Spleen (tissue), 11 donors: ENCODE data around the gene SCRN2. TPM values are rescaled to one million over a fixed set of nuclear protein-coding genes. Genes with fewer than 3 reads are reported as not detected.

Source experiments
- DNase-seq: peaks from one replicate; pipeline ENCODE4 v3.0.0-alpha.2; 2020
- H3K27ac ChIP-seq, 8 donors: fragments of 200-600 bp; sonication (generic) in 7 of 8; 1 replicate in 4 of 8; 2 replicates in 4 of 8; pipeline versions ENCODE4 v1.5.0 to v1.8.0; 2016 to 2021; ENCODE audit warnings: inconsistent platforms in 4 of 8, mild to moderate bottlenecking in 4 of 8, moderate library complexity in 1 of 8
- H3K27me3 ChIP-seq, 7 donors: fragments of 200-600 bp; sonication (generic) in 6 of 7; replicated peaks in 1 of 7; 1 replicate in 4 of 7; 2 replicates in 3 of 7; pipeline versions ENCODE4 v1.5.0 to v1.8.0; 2016 to 2021; ENCODE audit warnings: inconsistent platforms in 3 of 7, mild to moderate bottlenecking in 1 of 7
- H3K36me3 ChIP-seq, 6 donors: fragments of 200-600 bp; sonication (generic) in 5 of 6; 1 replicate in 4 of 6; 2 replicates in 2 of 6; pipeline versions ENCODE4 v1.5.0 to v1.8.0; 2016 to 2021; ENCODE audit warnings: inconsistent platforms in 2 of 6
- H3K4me1 ChIP-seq, 6 donors: fragments of 200-600 bp; sonication (generic) in 5 of 6; 1 replicate in 3 of 6; 2 replicates in 3 of 6; pipeline versions ENCODE4 v1.5.0 to v1.8.0; 2016 to 2021; ENCODE audit warnings: inconsistent platforms in 3 of 6
- H3K4me3 ChIP-seq, 8 donors: fragments of 200-600 bp; sonication (generic) in 7 of 8; 1 replicate in 4 of 8; 2 replicates in 4 of 8; pipeline versions ENCODE4 v1.5.0 to v1.8.0; 2016 to 2021; ENCODE audit warnings: inconsistent platforms in 4 of 8, mild to moderate bottlenecking in 4 of 8, moderate library complexity in 2 of 8
- H3K9me3 ChIP-seq, 8 donors: fragments of 200-600 bp; sonication (generic) in 7 of 8; 1 replicate in 4 of 8; 2 replicates in 4 of 8; pipeline versions ENCODE4 v1.5.0 to v1.8.0; 2016 to 2021; ENCODE audit warnings: inconsistent platforms in 4 of 8
- POLR2A ChIP-seq, 3 donors: fragments of 450-650 bp; IDR thresholded peaks; one replicate each; pipeline ENCODE4 v1.5.1; 2017; ENCODE audit warnings: antibody characterized with exemption in 3 of 3, mild to moderate bottlenecking in 1 of 3
- POLR2AphosphoS5 ChIP-seq, 3 donors: sonication (generic); formaldehyde crosslinking; IDR thresholded peaks; one replicate each; pipeline ENCODE4 v1.5.1; 2017; ENCODE audit warnings: antibody characterized with exemption in 3 of 3
- WGBS, 5 donors: extraction: QIAGEN DNeasy Blood & Tissue Kit in 3 of 5; methylation state at CpG; one replicate each; pipeline versions ENCODE4 v1.1.5 to v1.1.7; 2013 to 2018; 5-methylcytosine and 5-hydroxymethylcytosine counted together
- intact Hi-C: fragments of 100-400 bp; cut with DNase I; formaldehyde crosslinking; loops from one replicate; pipeline ENCODE4 v1.15.0; 2023; ENCODE audit warnings: low total_unique reads
- polyA plus RNA-seq, 3 donors: library from polyadenylated mRNA; stranded (reverse); fragments of 200-250 nt; gene quantifications; one replicate each; pipeline ENCODE4 v1.2.1, GENCODE V29; 2013
- total RNA-seq, 7 donors: library from RNA; depleted of rRNA in 3 of 7; stranded (reverse); fragments of >200 nt in 3 of 7; fragmentation: NEBNext Ultra II Directional in 4 of 7; extraction: Animal tissue kit (Norgen Biotek cat#: 25700) in 4 of 7; gene quantifications; one replicate each; pipeline versions ENCODE4 v1.1.0 to v1.2.1, GENCODE V29; 2016 to 2021
- TF ChIP-seq, protein P1 (sequence below), 11 experiments: fragments of 200-600 bp in 7 of 11; fragments of 450-650 bp in 4 of 11; sonication (generic) in 4 of 11; IDR thresholded peaks in 8 of 11; conservative IDR thresholded peaks in 3 of 11; 1 replicate in 7 of 11; 2 replicates in 4 of 11; pipeline versions ENCODE4 v1.4.0 to v1.8.0; 2016 to 2021; ENCODE audit warnings: antibody characterized with exemption in 11 of 11, inconsistent platforms in 4 of 11, mild to moderate bottlenecking in 1 of 11
- donor health status: healthy with polysubstance abuse.
- donor health status: DM: no; HTN: no; CAD: no; lungs with moderate emphysema.
- donor health status: DM: no; HTN: no; CAD: no.
- donor health status: Bipolar disorder and iron deficiency.
- donor health status: healthy.
- donor health status: DM: no; HTN: no; CAD: no.
- donor health status: DM: yes; HTN: yes; CAD: no.

Gene SCRN2
- total and polyA plus RNA-seq, 10 donors: 37.5 to 59.4 (median 49.7) TPM

DNA sequence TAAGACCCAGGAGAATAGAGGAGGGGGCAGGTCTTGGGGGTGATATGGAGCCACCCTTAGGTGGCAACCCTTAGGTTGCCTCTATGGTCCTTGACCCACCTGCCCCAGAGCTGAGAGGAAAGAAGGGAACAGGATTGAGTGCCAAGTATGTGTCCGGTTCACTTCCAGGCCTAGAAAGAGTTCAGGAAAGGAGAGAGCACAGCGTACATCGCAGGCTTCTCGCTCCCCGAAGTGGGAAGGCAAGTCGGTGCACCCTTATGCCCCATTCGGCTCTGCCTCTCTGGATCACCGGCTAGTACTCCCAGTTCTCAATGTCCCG lies 9.3 kb upstream of the SCRN2 start:
- no peak for TF ChIP-seq POLR2A (IDR thresholded peaks at IDR 0.05)
- TF ChIP-seq, protein P1, sequence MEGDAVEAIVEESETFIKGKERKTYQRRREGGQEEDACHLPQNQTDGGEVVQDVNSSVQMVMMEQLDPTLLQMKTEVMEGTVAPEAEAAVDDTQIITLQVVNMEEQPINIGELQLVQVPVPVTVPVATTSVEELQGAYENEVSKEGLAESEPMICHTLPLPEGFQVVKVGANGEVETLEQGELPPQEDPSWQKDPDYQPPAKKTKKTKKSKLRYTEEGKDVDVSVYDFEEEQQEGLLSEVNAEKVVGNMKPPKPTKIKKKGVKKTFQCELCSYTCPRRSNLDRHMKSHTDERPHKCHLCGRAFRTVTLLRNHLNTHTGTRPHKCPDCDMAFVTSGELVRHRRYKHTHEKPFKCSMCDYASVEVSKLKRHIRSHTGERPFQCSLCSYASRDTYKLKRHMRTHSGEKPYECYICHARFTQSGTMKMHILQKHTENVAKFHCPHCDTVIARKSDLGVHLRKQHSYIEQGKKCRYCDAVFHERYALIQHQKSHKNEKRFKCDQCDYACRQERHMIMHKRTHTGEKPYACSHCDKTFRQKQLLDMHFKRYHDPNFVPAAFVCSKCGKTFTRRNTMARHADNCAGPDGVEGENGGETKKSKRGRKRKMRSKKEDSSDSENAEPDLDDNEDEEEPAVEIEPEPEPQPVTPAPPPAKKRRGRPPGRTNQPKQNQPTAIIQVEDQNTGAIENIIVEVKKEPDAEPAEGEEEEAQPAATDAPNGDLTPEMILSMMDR (IDR thresholded peaks at IDR 0.05 in 8 of 11, conservative IDR thresholded peaks at IDR 0.05 in 3 of 11): no peak
- no peak for TF ChIP-seq POLR2AphosphoS5 (IDR thresholded peaks at IDR 0.05)
- peak; percentile 51 for DNase-seq
- H3K27ac ChIP-seq: peak overlapping the region in 5 of 8 donors; percentile 5 to 74 (median 57)
- no peaks in the 10 kb centered on the region for H3K9me3 ChIP-seq
- intact Hi-C loops: loop anchor here (10.0 kb wide), 1 partner anchor 874 kb away; the partner anchor contains the start of genes HOXB13, PRAC1 and PRAC2
- H3K36me3 ChIP-seq: no peaks in the 10 kb centered on the region
- peak overlapping the region in 7 of 8 donors; percentile 14 to 67 (median 31) for H3K4me3 ChIP-seq
- peaks cover 4 to 100% (median 79%) of the 10 kb centered on the region in 7 donors for H3K27me3 ChIP-seq
- peaks cover 14 to 48% (median 36%) of the 10 kb centered on the region in 6 donors for H3K4me1 ChIP-seq
- 47 to 74% (median 64%) methylated on average over 9 of the region's 9 CpGs for WGBS, 5 donors

DNA sequence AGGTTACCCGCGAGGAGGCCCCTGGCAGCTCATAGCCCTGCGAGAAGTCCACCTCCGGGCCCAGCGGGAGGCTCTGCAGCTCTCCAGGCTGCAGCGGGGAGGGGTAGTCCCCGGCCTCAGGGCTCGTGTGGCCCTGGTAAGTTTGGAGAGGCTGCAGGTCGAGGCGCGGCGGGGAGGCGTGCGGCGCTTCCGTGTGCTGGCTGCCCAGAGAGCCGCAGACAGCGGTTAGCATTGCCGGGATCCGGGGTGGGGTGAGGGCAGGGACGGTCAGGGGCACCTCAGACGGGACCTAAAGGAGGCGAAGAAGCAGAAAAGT lies 7.1 kb upstream of the SCRN2 start:
- peaks cover 4 to 95% (median 68%) of the 10 kb centered on the region in 7 donors for H3K27me3 ChIP-seq
- H3K36me3 ChIP-seq: no peaks in the 10 kb centered on the region
- peaks cover 14 to 50% (median 36%) of the 10 kb centered on the region in 6 donors for H3K4me1 ChIP-seq
- 63 to 73% (median 70%) methylated on average over 22 to 23 of the region's 23 CpGs for WGBS, 5 donors
- no peaks in the 10 kb centered on the region for H3K9me3 ChIP-seq
- DNase-seq: no peak
- no peak overlapping the region for H3K4me3 ChIP-seq
- intact Hi-C loops: no loop called here
- no peak overlapping the region for H3K27ac ChIP-seq
- TF ChIP-seq POLR2A (IDR thresholded peaks at IDR 0.05) (no peak), POLR2AphosphoS5 (IDR thresholded peaks at IDR 0.05) (no peak)
- TF ChIP-seq, protein P1 (IDR thresholded peaks at IDR 0.05 in 8 of 11, conservative IDR thresholded peaks at IDR 0.05 in 3 of 11): no peak

DNA sequence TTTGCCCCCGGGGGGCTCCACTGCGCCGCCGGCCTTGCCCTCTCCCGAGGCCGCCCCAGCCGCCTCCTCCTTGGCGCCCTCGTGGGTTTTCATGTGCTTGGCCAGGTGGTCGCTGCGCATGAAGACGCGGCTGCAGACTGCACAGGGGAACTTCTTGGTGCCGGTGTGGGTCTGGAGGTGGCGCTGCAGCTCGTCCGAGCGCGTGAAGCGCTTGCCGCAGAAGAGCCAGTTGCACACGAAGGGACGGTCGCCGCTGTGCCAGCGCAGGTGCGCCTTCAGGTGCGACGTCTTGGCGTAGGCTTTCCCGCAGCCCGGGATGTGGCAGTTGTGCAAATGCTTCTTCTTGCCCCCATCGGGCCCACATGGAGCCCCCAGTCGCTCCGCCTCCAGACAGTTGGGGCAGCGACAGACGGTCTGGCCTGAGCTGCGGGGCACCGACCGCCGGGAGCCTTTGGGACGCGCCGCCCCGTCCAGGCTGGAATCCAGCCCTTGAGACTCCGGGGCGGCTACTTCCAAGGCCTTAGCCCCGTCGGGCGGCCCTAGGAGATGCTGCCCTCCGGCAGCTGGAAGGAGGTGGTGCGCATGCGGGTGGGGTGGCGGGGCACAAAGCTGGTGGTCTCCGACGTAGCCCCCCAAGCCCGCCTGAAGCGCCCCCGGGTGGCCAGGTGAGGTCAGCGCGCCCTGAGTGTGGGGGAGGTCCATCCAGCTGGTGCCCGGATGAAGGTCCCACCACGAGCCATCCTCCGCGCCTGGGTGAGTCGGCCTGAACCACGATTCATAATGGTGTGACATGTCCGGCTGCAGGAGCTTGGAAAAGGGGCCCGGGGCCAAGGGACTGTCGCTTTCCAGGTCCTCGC lies 6.5 kb upstream of the SCRN2 start:
- Histone ChIP-seq H3K4me3 (peak overlapping the region in 1 of 8 donors; percentile 42), H3K36me3 (no peaks in the 10 kb centered on the region), H3K27me3 (peaks cover 4 to 89% (median 62%) of the 10 kb centered on the region in 7 donors), H3K9me3 (no peaks in the 10 kb centered on the region), H3K4me1 (peaks cover 14 to 55% (median 37%) of the 10 kb centered on the region in 6 donors), H3K27ac (no peak overlapping the region)
- intact Hi-C loops: no loop called here
- DNase-seq: no peak
- 37 to 43% (median 41%) methylated on average over 9 to 71 of the region's 71 CpGs for WGBS, 5 donors
- no peak for TF ChIP-seq POLR2A (IDR thresholded peaks at IDR 0.05)
- TF ChIP-seq, protein P1 (IDR thresholded peaks at IDR 0.05 in 8 of 11, conservative IDR thresholded peaks at IDR 0.05 in 3 of 11): peak in 2 of 11 experiments; percentile 15 to 23

DNA sequence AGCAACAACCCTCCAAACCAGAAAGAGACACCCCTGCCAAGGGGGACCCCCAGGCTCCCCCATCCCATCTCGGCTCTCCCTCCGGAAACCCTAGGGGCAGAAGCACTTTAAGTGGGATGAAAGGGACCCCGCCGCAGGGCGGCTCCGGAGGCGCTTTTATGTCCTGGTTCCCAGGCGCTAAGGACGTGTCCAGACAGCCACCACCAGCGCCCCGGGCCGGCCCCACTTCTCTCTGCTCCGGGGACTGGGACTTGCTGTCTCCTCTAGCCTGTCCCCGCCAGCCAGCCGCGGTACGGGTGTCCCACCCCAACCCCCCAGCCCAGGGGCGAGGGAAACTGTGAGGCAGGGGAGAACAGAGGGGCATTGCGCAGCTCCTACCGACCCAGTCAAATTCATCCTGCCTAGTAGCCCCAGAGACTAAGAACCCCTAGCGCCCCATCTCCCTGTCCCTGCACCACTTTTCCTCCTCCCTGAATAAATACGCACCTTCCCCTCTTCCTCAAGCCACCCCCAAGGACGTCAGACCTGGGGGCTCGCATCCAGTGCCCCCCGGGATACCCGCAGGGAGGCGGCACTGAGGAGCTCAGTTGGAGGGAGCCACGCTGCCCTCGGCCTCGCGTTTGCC lies 5.8 kb upstream of the SCRN2 start:
- no peak for DNase-seq
- TF ChIP-seq POLR2AphosphoS5 (IDR thresholded peaks at IDR 0.05) (no peak), POLR2A (IDR thresholded peaks at IDR 0.05) (no peak)
- TF ChIP-seq, protein P1 (IDR thresholded peaks at IDR 0.05 in 8 of 11, conservative IDR thresholded peaks at IDR 0.05 in 3 of 11): no peak
- intact Hi-C loops: no loop called here
- no peaks in the 10 kb centered on the region for H3K9me3 ChIP-seq
- no peaks in the 10 kb centered on the region for H3K36me3 ChIP-seq
- 24 to 35% (median 31%) methylated on average over 19 to 31 of the region's 31 CpGs for WGBS, 5 donors
- peaks cover under 1 to 81% (median 55%) of the 10 kb centered on the region in 7 donors for H3K27me3 ChIP-seq
- peak overlapping the region in 1 of 8 donors; percentile 42 for H3K4me3 ChIP-seq
- no peak overlapping the region for H3K27ac ChIP-seq
- H3K4me1 ChIP-seq: peaks cover 13 to 55% (median 36%) of the 10 kb centered on the region in 6 donors
